NCI-H748 treated with DMSO at 0.1 percent for 48 hours (cell line): Measurements from ENCODE around the gene RGSL1.
"Not testable (repeated sequence)": the region's sequence is repeated elsewhere in the genome, so short reads cannot be mapped to it uniquely, and the experiment has no call there.

Experiments used
- DNase-seq: peaks from one replicate; lab custom pipeline; 2025; lab: John Stamatoyannopoulos, UW

Gene RGSL1

DNA sequence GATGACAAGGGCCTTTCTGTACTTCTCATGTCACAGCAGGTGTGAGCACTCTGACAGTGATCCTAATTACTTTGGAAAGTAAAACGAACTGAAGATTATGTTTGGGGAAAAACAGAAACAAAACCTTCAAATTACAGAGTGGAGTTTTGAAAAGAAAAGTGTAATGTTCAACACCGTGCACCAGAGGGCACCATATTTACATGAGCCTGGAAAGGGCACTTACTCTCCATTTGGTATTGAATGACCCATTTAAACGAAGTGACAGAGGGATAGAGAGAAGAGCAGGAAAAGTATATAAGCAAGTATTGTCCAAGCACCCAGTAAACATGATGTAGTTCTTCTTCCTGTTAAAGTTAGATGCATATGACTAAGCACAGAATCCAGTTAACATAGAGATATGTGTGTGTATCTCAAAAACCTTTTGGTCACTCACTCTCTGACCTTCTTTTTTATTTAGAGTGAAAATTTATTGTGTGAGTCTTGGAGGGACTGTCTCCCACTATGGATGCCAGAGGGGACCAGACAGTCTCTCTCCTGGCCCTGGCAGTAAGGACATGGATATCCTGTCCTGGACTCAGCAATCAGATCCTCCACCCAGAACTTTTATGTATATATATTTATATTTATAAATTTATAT, 3.8 kb upstream of the RGSL1 start:
- peak; percentile 46 for DNase-seq

DNA sequence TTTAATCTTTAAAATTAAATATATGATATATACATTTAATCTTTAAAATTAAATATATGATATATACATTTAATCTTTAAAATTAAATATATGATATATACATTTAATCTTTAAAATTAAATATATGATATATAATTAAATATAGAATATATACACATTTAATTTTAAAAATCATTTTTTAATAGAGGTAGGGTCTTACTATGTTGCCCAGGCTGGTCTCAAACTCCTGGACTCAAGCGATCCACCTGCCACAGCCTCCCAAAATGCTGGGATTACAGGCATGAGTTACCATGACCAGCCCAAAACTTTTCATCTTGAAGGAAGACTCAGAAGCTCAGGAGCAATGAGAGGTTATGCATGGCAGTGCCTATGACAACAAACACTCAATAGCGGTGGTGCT, 2.8 kb upstream of the RGSL1 start:
- not testable (repeated sequence) for DNase-seq

- DNase-seq: no peak
These were observed 2.3 kb upstream of the RGSL1 start for GRCh38 chr1:182447660-182448059.

- no peak for DNase-seq
These were observed 3.7 kb downstream of the RGSL1 start for GRCh38 chr1:182453631-182454030.

GRCh38 chr1:182457844-182458243, 7.9 kb downstream of the RGSL1 start:
- no peak for DNase-seq

DNA sequence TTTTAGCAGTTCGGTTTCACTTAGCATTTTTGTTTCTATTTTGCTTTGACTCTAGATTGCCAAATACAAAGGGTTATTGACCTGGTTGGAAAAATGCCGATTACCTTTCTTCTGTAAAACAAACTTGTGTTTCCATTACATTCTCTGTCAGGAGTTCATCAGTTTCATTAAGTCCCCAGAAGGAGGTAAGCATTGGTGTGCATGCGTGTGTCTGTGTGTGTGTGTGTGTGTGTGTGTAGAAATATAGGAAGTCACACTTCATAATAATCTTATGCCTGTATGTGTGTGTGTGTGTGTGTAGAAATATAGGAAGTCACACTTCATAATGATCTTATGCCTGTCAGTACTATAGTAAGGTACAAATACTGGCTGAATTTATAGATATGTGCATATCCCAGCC, 10.0 kb downstream of the RGSL1 start:
- no peak for DNase-seq

DNA sequence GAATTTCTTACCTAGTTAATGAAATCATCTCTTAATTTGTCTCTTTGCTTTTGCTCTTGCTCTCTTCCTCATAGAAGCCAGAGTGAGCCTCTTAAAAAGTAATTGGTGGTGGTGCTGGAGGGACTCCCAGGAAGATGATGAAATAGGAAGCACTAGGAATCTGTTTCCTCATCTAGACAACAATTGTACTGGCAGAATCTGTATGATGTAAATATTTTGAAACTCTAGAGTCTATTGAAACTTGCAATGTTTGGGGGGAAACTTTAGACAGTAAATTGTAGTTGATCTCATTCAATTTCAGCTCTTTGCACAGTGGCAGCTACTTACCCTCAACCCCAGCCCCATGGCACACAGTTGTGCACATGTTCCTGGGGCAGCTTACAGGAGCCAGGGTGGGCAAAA, 10.6 kb downstream of the RGSL1 start:
- DNase-seq: no peak

- no peak for DNase-seq
These were observed 23.6 kb downstream of the RGSL1 start for GRCh38 chr1:182473556-182473955.

GRCh38 chr1:182476625-182477024, 26.7 kb downstream of the RGSL1 start:
- no peak for DNase-seq

DNA sequence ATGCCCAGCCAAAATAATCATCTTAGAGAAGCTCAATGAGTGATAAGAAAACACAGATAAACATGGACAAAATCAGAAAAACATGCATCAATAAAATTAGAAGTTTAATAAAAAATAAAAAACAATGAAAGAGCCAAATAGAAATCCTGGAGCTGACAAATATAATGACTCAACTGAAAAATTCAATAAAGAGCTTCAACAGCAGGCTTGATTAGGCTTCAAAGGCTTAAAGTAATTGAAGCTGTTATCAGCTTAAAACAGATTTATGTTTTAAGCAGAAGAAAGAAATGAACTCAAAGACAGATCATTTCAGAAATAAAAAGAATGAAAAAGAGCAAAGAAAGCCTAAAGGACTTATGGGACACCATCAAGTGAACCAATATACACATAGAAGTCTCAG, 28.3 kb downstream of the RGSL1 start:
- no peak for DNase-seq

- no peak for DNase-seq
These were observed 34.1 kb downstream of the RGSL1 start for GRCh38 chr1:182484067-182484466.

DNA sequence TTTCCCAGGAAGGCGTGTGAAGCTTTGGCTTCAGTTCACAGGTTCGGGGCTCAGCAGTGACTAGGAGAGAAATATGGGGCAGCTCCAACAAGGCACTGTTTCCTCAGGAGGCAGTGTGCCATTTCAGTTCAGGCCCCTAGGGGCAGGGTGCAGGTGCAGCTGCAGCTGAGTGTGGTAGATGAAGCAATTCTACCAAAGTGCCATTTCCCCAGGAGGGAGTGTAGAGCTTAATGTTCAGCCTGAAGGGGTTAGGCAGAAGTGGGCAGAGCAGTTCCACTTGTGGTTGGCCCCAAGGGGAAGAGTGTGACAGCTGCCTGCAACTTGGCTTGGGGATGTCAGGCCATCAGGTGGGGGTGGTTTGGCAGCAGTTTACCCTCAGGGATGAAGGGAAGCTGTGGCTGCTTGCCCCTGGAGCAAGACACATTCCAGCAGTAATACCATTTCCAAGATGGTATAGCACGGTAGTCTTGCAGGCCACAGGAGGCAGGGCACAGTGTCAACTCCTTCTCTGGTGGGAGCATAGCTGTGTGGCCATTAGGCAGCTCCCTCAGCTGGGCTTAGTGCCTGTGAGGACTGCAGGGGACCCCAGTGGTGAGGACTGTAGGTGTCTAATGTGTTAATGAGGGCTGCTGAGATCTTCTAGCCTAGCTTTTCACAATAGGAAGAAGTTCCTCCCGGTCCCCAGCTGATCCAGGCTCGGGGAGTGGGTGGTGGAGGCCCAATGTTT, 34.7 kb downstream of the RGSL1 start:
- DNase-seq: no peak

- DNase-seq: no peak
These were observed 35.9 kb downstream of the RGSL1 start for GRCh38 chr1:182485861-182486260.

- DNase-seq: no peak
These were observed 38.9 kb downstream of the RGSL1 start for GRCh38 chr1:182488803-182489202.

GRCh38 chr1:182493063-182493462, 43.1 kb downstream of the RGSL1 start:
- no peak for DNase-seq

GRCh38 chr1:182495002-182495401, 45.1 kb downstream of the RGSL1 start:
- no peak for DNase-seq

GRCh38 chr1:182495693-182496092, 45.7 kb downstream of the RGSL1 start:
- DNase-seq: no peak

GRCh38 chr1:182507685-182508084, 57.7 kb downstream of the RGSL1 start:
- no peak for DNase-seq

DNA sequence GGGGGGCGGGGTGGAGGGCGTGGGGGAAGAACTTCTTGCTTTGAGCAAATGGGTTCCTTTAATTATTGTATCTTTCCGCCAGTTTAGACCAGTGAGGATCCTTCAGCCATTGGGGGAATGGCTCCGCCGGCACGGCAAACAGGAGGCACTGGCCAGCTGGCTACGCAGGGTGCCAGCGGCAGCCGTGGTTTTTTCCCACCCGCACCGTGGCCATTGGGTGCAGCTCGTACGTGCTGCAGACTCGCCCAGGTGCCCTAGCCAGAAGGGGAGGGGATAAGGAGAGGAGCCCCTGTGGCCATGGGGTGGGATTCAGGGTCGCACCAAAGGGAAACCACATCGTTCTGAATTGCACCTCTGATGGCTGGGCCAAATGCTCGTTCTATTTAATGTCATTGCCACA, 65.6 kb downstream of the RGSL1 start:
- DNase-seq: no peak

GRCh38 chr1:182520736-182521135, 70.8 kb downstream of the RGSL1 start:
- DNase-seq: no peak

GRCh38 chr1:182525342-182525741, 75.4 kb downstream of the RGSL1 start:
- no peak for DNase-seq

- DNase-seq: no peak
These were observed 77.7 kb downstream of the RGSL1 start for GRCh38 chr1:182527680-182528079.

DNA sequence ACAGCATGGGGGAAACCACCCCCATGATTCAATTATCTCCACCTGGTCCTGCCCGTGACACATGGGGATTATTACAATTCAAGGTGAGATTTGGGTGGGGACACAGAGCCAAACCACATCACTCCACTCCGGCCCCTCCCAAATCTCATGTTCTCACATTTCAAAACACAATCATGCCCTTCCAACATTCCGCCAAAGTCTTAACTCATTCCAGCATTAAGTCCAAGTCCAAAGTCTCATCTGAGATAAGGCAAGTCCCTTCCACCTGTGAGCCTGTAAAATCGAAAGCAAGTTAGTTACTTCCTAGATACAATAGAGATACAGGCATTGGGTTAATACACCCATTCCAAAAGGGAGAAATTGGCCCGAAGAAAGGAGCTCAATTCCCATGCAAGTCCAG, 78.3 kb downstream of the RGSL1 start:
- not testable (repeated sequence) for DNase-seq

- no peak for DNase-seq
These were observed 84.0 kb downstream of the RGSL1 start for GRCh38 chr1:182533896-182534295.
